MCF 10A (cell line): ENCODE data around the gene SNX18. TPM values are rescaled to one million over a fixed set of nuclear protein-coding genes. Genes with fewer than 3 reads are reported as not detected.

Source experiments
- BruUV-seq: library from RNA; stranded (reverse); fragments of 400-500 nt; replicated peaks from 2 replicates; lab custom pipeline; 2021; lab: Mats Ljungman, UMichigan
- CTCF ChIA-PET: fragments of 300-600 bp; sonication (Branson Sonifier 250); formaldehyde crosslinking; extraction: SDS; loops from one replicate; lab custom pipeline; 2021; ENCODE audit warnings: antibody characterized with exemption, inconsistent platforms; lab: Yijun Ruan, JAX
- POLR2A ChIA-PET: fragments of 300-600, 350-650 bp; sonication (Branson Sonifier 250); formaldehyde crosslinking; extraction: SDS; loops from one replicate; lab custom pipeline; 2020; ENCODE audit warnings: antibody characterized with exemption, inconsistent platforms; lab: Yijun Ruan, JAX
- DNase-seq: peaks from one replicate; pipeline ENCODE4 v3.0.0-alpha.2; 2018; ENCODE audit not compliant: unreplicated experiment
- H3K27ac Mint-ChIP-seq: one replicate; pipeline ENCODE4 v1.8.0; 2022; ENCODE audit warnings: mild to moderate bottlenecking, low read depth, mixed read lengths; ENCODE audit not compliant: unreplicated experiment
- H3K27me3 Mint-ChIP-seq: one replicate; pipeline ENCODE4 v1.8.0; 2022; ENCODE audit warnings: mixed read lengths; ENCODE audit not compliant: insufficient read depth, unreplicated experiment
- H3K36me3 Mint-ChIP-seq: one replicate; pipeline ENCODE4 v1.8.0; 2022; ENCODE audit warnings: mild to moderate bottlenecking, moderate library complexity, mixed read lengths; ENCODE audit not compliant: insufficient read depth, unreplicated experiment
- H3K4me1 Mint-ChIP-seq: one replicate; pipeline ENCODE4 v1.8.0; 2022; ENCODE audit warnings: mixed read lengths; ENCODE audit not compliant: insufficient read depth, unreplicated experiment
- H3K4me3 Mint-ChIP-seq: one replicate; pipeline ENCODE4 v1.8.0; 2022; ENCODE audit warnings: mild to moderate bottlenecking, moderate library complexity, mixed read lengths; ENCODE audit not compliant: unreplicated experiment
- H3K9me3 Mint-ChIP-seq: one replicate; pipeline ENCODE4 v1.8.0; 2022; ENCODE audit warnings: mixed read lengths; ENCODE audit not compliant: unreplicated experiment
- CTCF ChIP-seq: fragments of 200-600 bp; IDR thresholded peaks from one replicate; pipeline ENCODE4 v1.8.0; 2022; ENCODE audit warnings: antibody characterized with exemption, mild to moderate bottlenecking; ENCODE audit not compliant: unreplicated experiment
- intact Hi-C: fragments of 100-400 bp; cut with micrococcal nuclease; formaldehyde crosslinking; loops from 2 replicates; pipeline ENCODE4 v1.14.1; 2022
- total RNA-seq: library from RNA; stranded (reverse); gene quantifications from 2 replicates; pipeline ENCODE4 v1.2.3, GENCODE V29; 2022

Gene SNX18
- total RNA-seq, 1 experiment from 2014 or later: 10.0 TPM

GRCh38 chr5:54539001-54539400, 21.4 kb downstream of the SNX18 start:
- Mint-ChIP-seq H3K27ac (no peak overlapping the region), H3K9me3 (no peaks in the 10 kb centered on the region), H3K36me3 (no peaks in the 10 kb centered on the region), H3K4me3 (no peak overlapping the region), H3K4me1 (no peaks in the 10 kb centered on the region), H3K27me3 (no peaks in the 10 kb centered on the region)
- no TSS peak for BruUV-seq
- intact Hi-C loops: no loop called here
- POLR2A ChIA-PET: interaction anchor here (1.2 to 1.3 kb wide), 2 partner anchors 10 to 313 kb away, joined by 3 read pairs; no protein-coding TSS in a partner anchor
- no peak for DNase-seq
- TF ChIP-seq CTCF: no peak
- CTCF ChIA-PET: interaction anchor here (0.5 to 0.8 kb wide), 3 partner anchors 9 to 353 kb away, joined by 3 to 4 read pairs (median 4); no protein-coding TSS in a partner anchor

GRCh38 chr5:54540286-54540685, 22.7 kb downstream of the SNX18 start:
- ChIA-PET CTCF (interaction anchor here (0.5 to 0.7 kb wide), 2 partner anchors 18 to 1613 kb away, joined by 3 to 4 read pairs; no protein-coding TSS in a partner anchor), POLR2A (no interaction called here)
- Mint-ChIP-seq H3K36me3 (no peaks in the 10 kb centered on the region), H3K27ac (no peak overlapping the region), H3K4me1 (no peaks in the 10 kb centered on the region), H3K27me3 (no peaks in the 10 kb centered on the region), H3K4me3 (no peak overlapping the region), H3K9me3 (no peaks in the 10 kb centered on the region)
- TF ChIP-seq CTCF: no peak
- DNase-seq: no peak
- no TSS peak for BruUV-seq
- intact Hi-C loops: no loop called here

GRCh38 chr5:54541823-54542783, 24.5 kb downstream of the SNX18 start:
- ChIA-PET CTCF (no interaction called here), POLR2A (interaction anchor here (0.7 kb wide), 1 partner anchor 239 kb away, joined by 3 read pairs; no protein-coding TSS in a partner anchor)
- Mint-ChIP-seq H3K9me3 (no peaks in the 10 kb centered on the region), H3K4me3 (no peak overlapping the region), H3K36me3 (no peaks in the 10 kb centered on the region), H3K27me3 (no peaks in the 10 kb centered on the region), H3K4me1 (no peaks in the 10 kb centered on the region), H3K27ac (no peak overlapping the region)
- no TSS peak for BruUV-seq
- no peak for TF ChIP-seq CTCF
- intact Hi-C loops: no loop called here
- DNase-seq: no peak

GRCh38 chr5:54544044-54544443, 26.5 kb downstream of the SNX18 start:
- Mint-ChIP-seq H3K4me1 (peaks cover 5% of the 10 kb centered on the region), H3K9me3 (no peaks in the 10 kb centered on the region), H3K27me3 (no peaks in the 10 kb centered on the region), H3K36me3 (no peaks in the 10 kb centered on the region), H3K4me3 (no peak overlapping the region), H3K27ac (no peak overlapping the region)
- CTCF ChIA-PET: interaction anchor here (1.1 kb wide), 1 partner anchor 15 kb away, joined by 3 read pairs; no protein-coding TSS in a partner anchor
- BruUV-seq: TSS peak; percentile 20
- POLR2A ChIA-PET: no interaction called here
- TF ChIP-seq CTCF: no peak
- no peak for DNase-seq
- intact Hi-C loops: no loop called here
